ENCODE results near the gene LYL1. TPM values are rescaled to one million over a fixed set of nuclear protein-coding genes. Genes with fewer than 3 reads are reported as not detected.

LYL1 gene
- total and polyA plus RNA-seq, 9 of the 15 experiments (the other 6 are each of a cell fraction or from before 2014, with no cell fraction given): 1.3 to 266 (median 34.0) TPM

GRCh38 chr19:13101590-13102415 lies 855 bp downstream of the LYL1 start (continued):
- no peak for TF ChIP-seq RERE (CRISPR knock-in tag; IDR thresholded peaks at IDR 0.05; ENCODE audit: borderline replicate concordance)
- TF ChIP-seq CBX5 (IDR thresholded peaks at IDR 0.05; ENCODE audit: borderline replicate concordance, low read depth): no peak
- no peak for TF ChIP-seq THAP7 (CRISPR knock-in tag; IDR thresholded peaks at IDR 0.05)
- no peak; the same call in 1 of the 2 replicates for TF ChIP-seq GATAD2A (IDR thresholded peaks at IDR 0.05)
- no peak for TF ChIP-seq SMARCE1 (IDR thresholded peaks at IDR 0.05)
- TF ChIP-seq MAZ (CRISPR knock-in tag; conservative IDR thresholded peaks at IDR 0.05 in 1 of 2, IDR thresholded peaks at IDR 0.05 in 1 of 2): 0 out of 4 replicates have a peak, but pooled peaks of 1 of the 2 experiments have one; percentile 7
- no peak for TF ChIP-seq ILF3 (IDR thresholded peaks at IDR 0.05; ENCODE audit: borderline replicate concordance)
- TF ChIP-seq EP300 (IDR thresholded peaks at IDR 0.05; ENCODE audit: low read length): no peak
- no peak for TF ChIP-seq C11orf30 (IDR thresholded peaks at IDR 0.05; ENCODE audit: low read depth)
- TF ChIP-seq ZNF57 (CRISPR knock-in tag; IDR thresholded peaks at IDR 0.05): no peak
- no peak for TF ChIP-seq SRSF3 (IDR thresholded peaks at IDR 0.05; ENCODE audit: insufficient read depth, low read length)
- no peak; the same call in 1 of the 2 replicates for TF ChIP-seq VEZF1 (CRISPR knock-in tag; IDR thresholded peaks at IDR 0.05)
- no peak for TF ChIP-seq TRIM25 (IDR thresholded peaks at IDR 0.05; ENCODE audit: borderline replicate concordance)
- peak; percentile 64; the same call in 1 of the 2 replicates for TF ChIP-seq ZNF3 (CRISPR knock-in tag; IDR thresholded peaks at IDR 0.05)
- TF ChIP-seq XRCC3 (IDR thresholded peaks at IDR 0.05): no peak
- 0 out of 2 replicates have a peak, but pooled peaks have one; percentile 8 for TF ChIP-seq ZC3H4 (CRISPR knock-in tag; IDR thresholded peaks at IDR 0.05; ENCODE audit: borderline replicate concordance)
- TF ChIP-seq NEUROD1 (IDR thresholded peaks at IDR 0.05; ENCODE audit: borderline replicate concordance, low read depth, low read length, partially characterized antibody): no peak
- TF ChIP-seq KLF6 (CRISPR knock-in tag; IDR thresholded peaks at IDR 0.05; ENCODE audit: borderline replicate concordance): no peak
- TF ChIP-seq LCOR (CRISPR knock-in tag; IDR thresholded peaks at IDR 0.05): no peak

All from K562 (cell line).